B cell (primary cell): ENCODE results near the gene TYRP1. TPM values are rescaled to one million over a fixed set of nuclear protein-coding genes. Genes with fewer than 3 reads are reported as not detected.

Experiments
- ATAC-seq: fragments of 200-7000 bp; cut with Tn5 transposase; one replicate; pipeline ENCODE4 v1.10.0; 2021; ENCODE audit warnings: low read depth, mild to moderate bottlenecking, moderate number of reproducible peaks, moderate library complexity
- CTCF ChIA-PET: fragments of 350-600 bp; sonication (Branson Sonifier 250); formaldehyde crosslinking; loops from one replicate; lab custom pipeline; 2021; ENCODE audit warnings: antibody characterized with exemption, inconsistent platforms; lab: Charles Lee
- POLR2A ChIA-PET: fragments of 350-600 bp; sonication (Branson Sonifier 250); formaldehyde crosslinking; loops from one replicate; lab custom pipeline; 2021; ENCODE audit warnings: antibody characterized with exemption; lab: Charles Lee
- DNase-seq: peaks from one replicate; pipeline ENCODE4 v3.0.0; 2013
- H2AFZ ChIP-seq: 2 replicates; pipeline ENCODE4 v1.6.1; 2012; ENCODE audit warnings: mild to moderate bottlenecking, low read depth, low read length; ENCODE audit not compliant: insufficient read depth, poor library complexity, severe bottlenecking
- H3K27ac ChIP-seq, 2 donors: 1 replicate in 1 of 2; 2 replicates in 1 of 2; pipeline ENCODE4 v1.5.1; 2012 to 2013; ENCODE audit warnings: low read length in 2 of 2, mild to moderate bottlenecking in 2 of 2, moderate library complexity in 1 of 2
- H3K27me3 ChIP-seq, 4 experiments: fragments of 200-600 bp in 1 of 4; sonication (generic) in 1 of 4; replicated peaks in 1 of 4; 1 replicate in 2 of 4; 2 replicates in 2 of 4; pipeline versions ENCODE4 v1.6.1 to v1.7.0; 2013 to 2016; ENCODE audit warnings: low read length in 3 of 4, mild to moderate bottlenecking in 2 of 4, mixed read lengths in 1 of 4, moderate library complexity in 1 of 4; ENCODE audit not compliant: insufficient read depth in 4 of 4, control insufficient read depth in 3 of 4; ENCODE audit errors: control extremely low read depth in 1 of 4
- H3K36me3 ChIP-seq, 2 experiments: replicated peaks in 1 of 2; 1 replicate in 1 of 2; 2 replicates in 1 of 2; pipeline versions ENCODE4 v1.6.1 to v1.7.1; 2013; ENCODE audit warnings: low read length in 1 of 2; ENCODE audit not compliant: insufficient read depth in 2 of 2, control insufficient read depth in 1 of 2; ENCODE audit errors: control extremely low read depth in 1 of 2, extremely low read depth in 1 of 2
- H3K4me1 ChIP-seq, 2 donors: fragments of 200-600 bp in 1 of 2; sonication (generic) in 1 of 2; 1 replicate in 1 of 2; 2 replicates in 1 of 2; pipeline versions ENCODE4 v1.5.1 to v1.6.1; 2013 to 2017; ENCODE audit warnings: low read length in 2 of 2; ENCODE audit not compliant: control insufficient read depth in 2 of 2, insufficient read depth in 2 of 2
- H3K4me2 ChIP-seq: replicated peaks from 2 replicates; pipeline ENCODE3; 2012; ENCODE audit warnings: mild to moderate bottlenecking, low read depth, low read length; ENCODE audit not compliant: poor library complexity, severe bottlenecking
- H3K4me3 ChIP-seq, 5 experiments: fragments of 200-600 bp in 1 of 5; sonication (generic) in 1 of 5; 1 replicate in 3 of 5; 2 replicates in 2 of 5; pipeline versions ENCODE4 v1.5.1 to v1.7.0; 2011 to 2016; ENCODE audit warnings: low read length in 4 of 5, mild to moderate bottlenecking in 4 of 5, low read depth in 2 of 5, control low read depth in 1 of 5, moderate library complexity in 1 of 5; ENCODE audit not compliant: insufficient read depth in 1 of 5; ENCODE audit errors: control extremely low read depth in 1 of 5, extremely low read depth in 1 of 5
- H3K79me2 ChIP-seq: fragments of 200-600 bp; sonication (generic); one replicate; pipeline ENCODE4 v1.6.0; 2016; ENCODE audit warnings: low read length; ENCODE audit not compliant: control insufficient read depth, insufficient read depth
- H3K9ac ChIP-seq: fragments of 200-600 bp; sonication (generic); 2 replicates; pipeline ENCODE4 v1.6.1; 2017; ENCODE audit warnings: mild to moderate bottlenecking, low read length, moderate library complexity
- H3K9me3 ChIP-seq, 3 donors: one replicate each; pipeline versions ENCODE4 v1.6.1 to v1.7.1; 2013; ENCODE audit warnings: low read length in 2 of 3; ENCODE audit not compliant: control insufficient read depth in 2 of 3, insufficient read depth in 1 of 3; ENCODE audit errors: control extremely low read depth in 1 of 3
- H4K20me1 ChIP-seq: 2 replicates; pipeline ENCODE4 v1.6.0; 2012; ENCODE audit warnings: mild to moderate bottlenecking, low read length; ENCODE audit not compliant: insufficient read depth, control insufficient read depth, poor library complexity, severe bottlenecking
- H3K27ac Mint-ChIP-seq: one replicate; pipeline ENCODE4 v1.8.0; 2021; ENCODE audit warnings: mixed read lengths
- H3K27me3 Mint-ChIP-seq: one replicate; pipeline ENCODE4 v1.8.0; 2021; ENCODE audit warnings: mixed read lengths
- H3K4me1 Mint-ChIP-seq: one replicate; pipeline ENCODE4 v1.8.0; 2021; ENCODE audit warnings: mixed read lengths
- H3K4me3 Mint-ChIP-seq: one replicate; pipeline ENCODE4 v1.8.0; 2021; ENCODE audit warnings: mixed read lengths
- H3K9me3 Mint-ChIP-seq: one replicate; pipeline ENCODE4 v1.8.0; 2022; ENCODE audit warnings: mixed read lengths; ENCODE audit not compliant: insufficient read depth
- CTCF ChIP-seq: fragments of 200-600 bp; IDR thresholded peaks from one replicate; pipeline ENCODE4 v1.8.0; 2022; ENCODE audit warnings: antibody characterized with exemption, mild to moderate bottlenecking
- EZH2 ChIP-seq: IDR thresholded peaks from 2 replicates; pipeline ENCODE4 v1.6.1; 2012; ENCODE audit warnings: borderline replicate concordance, low read depth, mild to moderate bottlenecking, moderate library complexity, low read length; ENCODE audit not compliant: insufficient read depth, poor library complexity, severe bottlenecking
- WGBS: methylation state at CpG from one replicate; pipeline ENCODE4 v1.1.5; 2013; ENCODE audit warnings: missing lambda C conversion rate; ENCODE audit not compliant: insufficient coverage; 5-methylcytosine and 5-hydroxymethylcytosine counted together
- intact Hi-C: fragments of 100-400 bp; cut with micrococcal nuclease; formaldehyde crosslinking; loops from one replicate; pipeline ENCODE4 v1.10.0; 2022
- polyA plus RNA-seq: library from polyadenylated mRNA; depleted of rRNA; stranded (reverse); fragments of >200 nt; gene quantifications from 2 replicates; pipeline ENCODE4 v1.2.3, GENCODE V29; 2012
- total RNA-seq, 2 donors: library from RNA; stranded (reverse); fragments of 120-200 nt in 1 of 2; gene quantifications; 1 replicate in 1 of 2; 2 replicates in 1 of 2; pipeline versions ENCODE4 v1.2.3 to v1.2.4, GENCODE V29; 2013 to 2022

Gene TYRP1
- total and polyA plus RNA-seq, 2 donors (not counting 1 experiment from before 2014, with no cell fraction given), result not detected

GRCh38 chr9:12657233-12657632 lies 36.0 kb upstream of the TYRP1 start:
- Histone ChIP-seq H3K4me3 (no peak overlapping the region), H2AFZ (no peak overlapping the region), H3K36me3 (no peaks in the 10 kb centered on the region), H4K20me1 (no peaks in the 10 kb centered on the region), H3K9ac (no peak overlapping the region), H3K4me2 (no peak overlapping the region), H3K4me1 (no peaks in the 10 kb centered on the region), H3K27ac (no peak overlapping the region), H3K9me3 (peaks cover 0 to 15% (median 0%) of the 10 kb centered on the region in 3 donors), H3K79me2 (no peaks in the 10 kb centered on the region), H3K27me3 (no peaks in the 10 kb centered on the region)
- whole genome bisulfite sequencing, result no CpG with 5 or more reads among the region's 2 CpGs
- no peak for DNase-seq
- H3K9me3 Mint-ChIP-seq, result peaks cover 1% of the 10 kb centered on the region
- ChIA-PET POLR2A (no interaction called here), CTCF (no interaction called here)
- no peak for ATAC-seq
- H3K4me3 Mint-ChIP-seq, result no peak overlapping the region
- no peaks in the 10 kb centered on the region for H3K27me3 Mint-ChIP-seq
- H3K27ac Mint-ChIP-seq, result no peak overlapping the region
- H3K4me1 Mint-ChIP-seq, result no peaks in the 10 kb centered on the region
- intact Hi-C loops, result no loop called here
- no peak for TF ChIP-seq EZH2

- no peak overlapping the region for H3K4me3 ChIP-seq
- no peak for TF ChIP-seq CTCF
- no peak for TF ChIP-seq EZH2
- CTCF ChIA-PET, result no interaction called here
- Mint-ChIP-seq H3K4me3 (no peak overlapping the region), H3K9me3 (peaks cover 1% of the 10 kb centered on the region), H3K4me1 (no peaks in the 10 kb centered on the region), H3K27ac (no peak overlapping the region), H3K27me3 (no peaks in the 10 kb centered on the region)
- H3K9me3 ChIP-seq, result peaks cover 0 to 15% (median 0%) of the 10 kb centered on the region in 3 donors
- intact Hi-C loops, result no loop called here
- H3K27me3 ChIP-seq, result no peaks in the 10 kb centered on the region
- H3K36me3 ChIP-seq, result no peaks in the 10 kb centered on the region
- H4K20me1 ChIP-seq, result no peaks in the 10 kb centered on the region
- DNase-seq, result no peak
- H2AFZ ChIP-seq, result no peak overlapping the region
- no peaks in the 10 kb centered on the region for H3K4me1 ChIP-seq
- H3K27ac ChIP-seq, result no peak overlapping the region
- no peak overlapping the region for H3K9ac ChIP-seq
- POLR2A ChIA-PET, result no interaction called here
- 84% methylated on average over 4 of the region's 4 CpGs for WGBS
- H3K4me2 ChIP-seq, result no peak overlapping the region
- no peaks in the 10 kb centered on the region for H3K79me2 ChIP-seq
- ATAC-seq, result no peak
Measured at GRCh38 chr9:12657998-12658397, 35.2 kb upstream of the TYRP1 start.
